ENCODE measurements around the gene IRF2BPL. TPM values are rescaled to one million over a fixed set of nuclear protein-coding genes. Genes with fewer than 3 reads are reported as not detected.
A peak's percentile ranks its signal among the peaks of the same experiment; 100 is the strongest.

Gene IRF2BPL
- total RNA-seq, 1 donor from 2014 or later, result 128 TPM

DNA sequence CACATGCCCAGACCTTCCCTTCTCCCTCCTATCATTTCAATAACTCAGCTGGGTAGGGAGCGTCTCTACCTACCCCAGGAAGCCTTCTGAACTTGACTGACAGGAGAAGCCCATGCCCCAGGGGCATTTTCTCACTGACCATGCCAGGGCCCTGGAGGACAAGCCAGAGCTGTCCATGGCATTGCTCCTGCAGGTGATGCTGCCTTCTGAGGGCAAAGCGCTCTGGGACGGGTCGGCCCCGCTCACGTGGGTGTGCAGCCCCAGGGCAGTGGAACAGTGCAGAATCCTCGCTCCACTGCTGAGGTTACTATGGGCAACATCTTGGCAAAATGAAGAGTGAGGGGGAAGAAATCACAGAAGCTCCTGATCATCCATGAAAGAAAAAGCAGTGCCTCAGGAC, 41.0 kb upstream of the IRF2BPL start:
- TF ChIP-seq, protein P1, sequence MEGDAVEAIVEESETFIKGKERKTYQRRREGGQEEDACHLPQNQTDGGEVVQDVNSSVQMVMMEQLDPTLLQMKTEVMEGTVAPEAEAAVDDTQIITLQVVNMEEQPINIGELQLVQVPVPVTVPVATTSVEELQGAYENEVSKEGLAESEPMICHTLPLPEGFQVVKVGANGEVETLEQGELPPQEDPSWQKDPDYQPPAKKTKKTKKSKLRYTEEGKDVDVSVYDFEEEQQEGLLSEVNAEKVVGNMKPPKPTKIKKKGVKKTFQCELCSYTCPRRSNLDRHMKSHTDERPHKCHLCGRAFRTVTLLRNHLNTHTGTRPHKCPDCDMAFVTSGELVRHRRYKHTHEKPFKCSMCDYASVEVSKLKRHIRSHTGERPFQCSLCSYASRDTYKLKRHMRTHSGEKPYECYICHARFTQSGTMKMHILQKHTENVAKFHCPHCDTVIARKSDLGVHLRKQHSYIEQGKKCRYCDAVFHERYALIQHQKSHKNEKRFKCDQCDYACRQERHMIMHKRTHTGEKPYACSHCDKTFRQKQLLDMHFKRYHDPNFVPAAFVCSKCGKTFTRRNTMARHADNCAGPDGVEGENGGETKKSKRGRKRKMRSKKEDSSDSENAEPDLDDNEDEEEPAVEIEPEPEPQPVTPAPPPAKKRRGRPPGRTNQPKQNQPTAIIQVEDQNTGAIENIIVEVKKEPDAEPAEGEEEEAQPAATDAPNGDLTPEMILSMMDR (IDR thresholded peaks at IDR 0.05; ENCODE audit: unreplicated experiment), result no peak
- H3K36me3 Mint-ChIP-seq, result no peaks in the 10 kb centered on the region
- H3K9me3 Mint-ChIP-seq, result peaks cover 3% of the 10 kb centered on the region
- H3K4me1 Mint-ChIP-seq, result peaks cover 47% of the 10 kb centered on the region
- H3K27ac Mint-ChIP-seq, result no peak overlapping the region
- no peaks in the 10 kb centered on the region for H3K27me3 Mint-ChIP-seq (ENCODE audit: low read depth)
- no peak overlapping the region for H3K4me3 Mint-ChIP-seq
- DNase-seq (ENCODE audit: low spot score in 2 of 2, unreplicated experiment in 2 of 2), result no peak

DNA sequence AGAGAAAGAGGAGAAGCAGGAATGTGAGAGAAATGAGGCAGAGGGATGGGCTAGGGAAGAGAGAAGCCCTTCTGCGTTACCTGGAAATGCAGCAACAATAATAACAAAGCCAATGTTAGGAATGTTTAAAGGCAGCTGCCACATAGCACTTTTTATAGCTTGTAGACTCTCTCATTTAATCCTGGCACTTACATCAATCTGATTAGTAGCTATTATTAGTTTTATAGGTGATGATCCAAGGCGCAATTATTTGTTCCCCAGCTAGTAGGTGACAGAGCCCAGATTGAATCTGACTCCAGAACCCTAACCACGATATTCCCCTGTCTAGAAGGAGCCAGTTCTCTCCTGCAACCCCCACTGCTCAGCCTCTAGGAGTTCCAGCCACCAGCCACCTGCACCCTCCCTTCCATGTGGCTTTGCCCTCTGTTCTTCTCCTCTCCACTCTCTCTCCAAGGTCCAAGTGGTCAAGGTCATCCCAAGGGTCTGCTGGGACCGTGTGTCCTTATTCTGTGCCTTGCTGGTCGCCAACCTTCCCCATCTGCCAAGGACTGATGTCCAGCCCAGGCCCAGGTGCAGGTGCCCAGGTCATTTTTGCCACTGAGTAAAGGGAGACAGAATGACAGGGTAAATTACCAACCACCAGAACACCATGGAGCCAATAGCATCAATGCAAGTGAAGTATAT, 40.2 kb upstream of the IRF2BPL start:
- H3K4me1 Mint-ChIP-seq, result peaks cover 47% of the 10 kb centered on the region
- H3K27me3 Mint-ChIP-seq (ENCODE audit: low read depth), result no peaks in the 10 kb centered on the region
- no peak for DNase-seq (ENCODE audit: low spot score in 2 of 2, unreplicated experiment in 2 of 2)
- no peaks in the 10 kb centered on the region for H3K36me3 Mint-ChIP-seq
- TF ChIP-seq, protein P1 (IDR thresholded peaks at IDR 0.05; ENCODE audit: unreplicated experiment), result no peak
- no peaks in the 10 kb centered on the region for H3K9me3 Mint-ChIP-seq
- H3K27ac Mint-ChIP-seq, result no peak overlapping the region
- no peak overlapping the region for H3K4me3 Mint-ChIP-seq

DNA sequence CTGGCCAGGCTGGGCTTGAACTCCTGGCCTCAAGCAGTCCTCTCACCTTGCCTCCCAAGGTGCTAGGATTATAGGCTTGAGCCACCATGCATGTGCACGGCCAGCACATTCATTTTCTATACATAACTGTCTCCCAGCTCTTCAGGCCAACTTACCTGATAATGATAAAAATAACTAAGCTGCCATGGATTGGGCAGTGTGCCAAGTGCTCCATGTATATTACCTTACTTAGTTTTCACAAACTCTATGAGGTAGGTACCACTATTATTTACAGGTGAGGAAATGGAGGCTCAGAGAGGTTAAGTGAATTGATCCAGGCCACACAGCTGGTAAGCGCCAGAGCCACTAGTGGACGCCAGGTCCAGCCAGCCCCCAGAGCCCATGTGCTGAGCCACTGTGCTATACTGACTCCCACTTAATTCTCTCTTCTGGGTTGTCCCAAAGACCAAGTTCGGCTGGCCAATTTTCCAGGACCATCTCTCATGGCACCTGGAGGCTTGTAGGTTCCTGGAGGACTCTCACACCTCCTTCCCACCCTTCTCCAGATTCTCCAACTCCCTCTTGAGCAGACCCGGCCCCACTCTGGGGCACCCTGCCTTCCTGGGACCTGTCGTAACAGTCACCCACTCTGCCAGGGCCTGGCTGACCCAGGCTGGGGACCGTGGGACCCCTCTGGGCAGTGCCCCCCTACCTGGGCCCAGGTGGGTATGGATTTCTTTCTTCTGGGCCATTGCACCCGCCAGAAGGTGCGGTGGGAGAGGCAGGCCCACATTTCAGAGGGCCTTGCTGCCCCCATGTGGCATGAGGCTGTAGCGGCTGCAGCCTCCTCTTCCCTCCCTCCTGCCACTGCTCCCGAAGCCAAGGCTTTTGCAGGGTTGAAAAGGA, 39.4 kb upstream of the IRF2BPL start:
- Mint-ChIP-seq H3K4me1 (peaks cover 47% of the 10 kb centered on the region), H3K27ac (peak overlapping the region; percentile 2), H3K36me3 (no peaks in the 10 kb centered on the region), H3K9me3 (no peaks in the 10 kb centered on the region), H3K27me3 (ENCODE audit: low read depth) (no peaks in the 10 kb centered on the region), H3K4me3 (no peak overlapping the region)
- DNase-seq (ENCODE audit: low spot score in 2 of 2, unreplicated experiment in 2 of 2), result peak; percentile 48 to 82
- TF ChIP-seq, protein P1 (IDR thresholded peaks at IDR 0.05; ENCODE audit: unreplicated experiment), result peak; percentile 68

DNA sequence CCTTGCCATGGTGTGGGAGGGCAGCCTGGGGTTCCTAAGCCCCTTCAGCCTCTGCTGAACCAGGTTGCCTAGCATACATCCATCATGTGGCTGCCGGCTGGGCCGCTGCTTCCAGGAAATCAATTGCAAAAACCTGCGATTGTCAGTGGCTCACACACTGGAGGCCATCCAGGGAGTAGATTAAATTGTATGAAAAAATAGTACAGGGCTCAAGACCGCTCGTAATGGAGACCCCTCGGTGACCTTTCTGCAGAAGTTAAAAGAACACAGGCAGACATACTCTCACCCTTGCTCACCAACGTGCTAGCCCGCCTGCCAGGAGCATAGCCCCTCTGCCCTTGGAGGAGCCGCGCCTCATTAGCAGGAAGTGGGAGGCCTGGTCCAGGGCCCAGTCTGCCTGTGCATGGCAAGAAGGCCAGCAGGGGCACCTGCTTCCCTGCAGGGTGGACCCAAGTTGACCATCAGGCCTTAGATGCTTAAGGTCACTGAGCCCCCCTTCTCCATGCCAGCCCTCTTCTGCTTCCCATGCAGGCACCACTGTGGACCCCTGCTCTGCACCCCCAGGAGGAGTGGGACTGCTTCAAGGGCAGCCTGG, 38.2 kb upstream of the IRF2BPL start:
- H3K27ac Mint-ChIP-seq, result peak overlapping the region; percentile 61
- H3K27me3 Mint-ChIP-seq (ENCODE audit: low read depth), result no peaks in the 10 kb centered on the region
- no peaks in the 10 kb centered on the region for H3K9me3 Mint-ChIP-seq
- no peak for DNase-seq (ENCODE audit: low spot score in 2 of 2, unreplicated experiment in 2 of 2)
- TF ChIP-seq, protein P1 (IDR thresholded peaks at IDR 0.05; ENCODE audit: unreplicated experiment), result no peak
- no peaks in the 10 kb centered on the region for H3K36me3 Mint-ChIP-seq
- no peak overlapping the region for H3K4me3 Mint-ChIP-seq
- peaks cover 47% of the 10 kb centered on the region for H3K4me1 Mint-ChIP-seq

DNA sequence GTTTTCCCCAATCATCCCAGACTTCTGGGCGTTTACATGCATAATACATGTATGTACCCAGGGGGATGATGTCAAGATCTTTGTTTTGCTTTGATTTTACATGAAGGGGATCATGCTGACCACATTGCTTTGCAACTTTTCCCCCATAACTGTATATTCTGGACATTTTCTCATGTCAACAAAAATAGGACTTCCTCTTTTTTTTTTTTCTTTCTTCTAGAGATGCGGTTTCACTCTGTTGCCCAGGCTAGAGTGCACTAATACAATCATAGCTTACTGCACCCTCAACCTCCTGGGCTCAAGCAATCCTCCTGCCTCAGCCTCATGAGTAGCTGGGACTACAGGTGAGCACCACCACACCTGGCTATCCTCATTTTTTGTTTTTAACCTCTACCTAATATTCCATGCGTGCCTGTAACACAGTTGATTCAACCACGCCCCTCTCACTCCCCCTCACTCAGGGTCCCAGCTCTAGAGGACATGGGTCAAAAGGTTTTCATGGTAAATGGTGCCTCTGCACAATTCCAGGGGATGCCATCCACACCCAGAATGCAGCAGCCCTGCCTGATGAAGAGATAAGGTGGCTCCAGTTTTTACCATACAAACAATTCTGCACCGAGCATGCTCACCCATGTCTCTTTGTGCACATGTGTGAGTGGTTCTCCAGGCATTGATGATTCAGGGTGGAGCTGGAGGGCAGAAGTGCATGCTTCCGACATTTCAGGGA, 37.5 kb upstream of the IRF2BPL start:
- H3K36me3 Mint-ChIP-seq, result no peaks in the 10 kb centered on the region
- no peaks in the 10 kb centered on the region for H3K9me3 Mint-ChIP-seq
- H3K27me3 Mint-ChIP-seq (ENCODE audit: low read depth), result no peaks in the 10 kb centered on the region
- TF ChIP-seq, protein P1 (IDR thresholded peaks at IDR 0.05; ENCODE audit: unreplicated experiment), result no peak
- H3K27ac Mint-ChIP-seq, result peak overlapping the region; percentile 61
- DNase-seq (ENCODE audit: low spot score in 2 of 2, unreplicated experiment in 2 of 2), result no peak
- peaks cover 47% of the 10 kb centered on the region for H3K4me1 Mint-ChIP-seq
- H3K4me3 Mint-ChIP-seq, result no peak overlapping the region
